IMR-90 (cell line): ENCODE measurements around the gene CMSS1.

ENCODE experiments used
- CEBPB ChIP-seq: IDR thresholded peaks from 2 replicates; pipeline ENCODE4 v1.6.1; 2012; ENCODE audit warnings: low read depth, low read length, improper control_type of control experiment
- NFE2L2 ChIP-seq: fragments of 150-350 bp; IDR thresholded peaks from 2 replicates; pipeline ENCODE4 v1.6.1; 2016; ENCODE audit warnings: low read depth, mild to moderate bottlenecking, low read length
- POLR2A ChIP-seq: IDR thresholded peaks from 2 replicates; pipeline ENCODE4 v1.6.1; 2012; ENCODE audit warnings: mild to moderate bottlenecking, low read depth, low read length
- RAD21 ChIP-seq: IDR thresholded peaks from 2 replicates; pipeline ENCODE4 v1.6.1; 2012; ENCODE audit warnings: low read length, improper control_type of control experiment
- RCOR1 ChIP-seq: IDR thresholded peaks from 2 replicates; pipeline ENCODE4 v1.6.1; 2012; ENCODE audit warnings: mild to moderate bottlenecking, low read length, improper control_type of control experiment; ENCODE audit not compliant: insufficient replicate concordance
- SMC3 ChIP-seq: fragments of 150-350 bp; IDR thresholded peaks from 2 replicates; pipeline ENCODE4 v1.6.1; 2016; ENCODE audit warnings: low read depth, mild to moderate bottlenecking, antibody characterized with exemption, low read length, moderate library complexity
- TF ChIP-seq, protein P1 (sequence below): conservative IDR thresholded peaks from 2 replicates; pipeline ENCODE4 v1.5.1; 2012; ENCODE audit warnings: mild to moderate bottlenecking, low read depth, low read length, improper control_type of control experiment

DNA sequence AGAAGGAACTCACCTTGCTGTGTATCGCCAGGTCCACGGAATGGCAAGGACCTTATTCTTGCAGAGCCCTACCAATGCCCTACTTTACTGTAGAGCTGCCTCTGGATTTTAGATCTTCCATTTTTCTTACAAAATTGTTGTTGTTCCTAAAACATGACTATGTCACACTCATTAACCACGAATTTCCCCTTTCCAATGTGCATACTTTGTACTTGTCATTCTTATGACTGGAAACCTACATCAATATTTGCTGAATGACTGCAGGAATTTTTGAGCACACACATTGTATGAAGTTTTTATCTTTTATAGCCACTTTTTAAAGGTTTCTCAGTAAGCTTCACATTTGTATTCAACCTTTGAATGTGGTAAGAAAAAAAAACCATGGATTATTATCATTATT lies 35.9 kb upstream of the CMSS1 start:
- TF ChIP-seq, protein P1, sequence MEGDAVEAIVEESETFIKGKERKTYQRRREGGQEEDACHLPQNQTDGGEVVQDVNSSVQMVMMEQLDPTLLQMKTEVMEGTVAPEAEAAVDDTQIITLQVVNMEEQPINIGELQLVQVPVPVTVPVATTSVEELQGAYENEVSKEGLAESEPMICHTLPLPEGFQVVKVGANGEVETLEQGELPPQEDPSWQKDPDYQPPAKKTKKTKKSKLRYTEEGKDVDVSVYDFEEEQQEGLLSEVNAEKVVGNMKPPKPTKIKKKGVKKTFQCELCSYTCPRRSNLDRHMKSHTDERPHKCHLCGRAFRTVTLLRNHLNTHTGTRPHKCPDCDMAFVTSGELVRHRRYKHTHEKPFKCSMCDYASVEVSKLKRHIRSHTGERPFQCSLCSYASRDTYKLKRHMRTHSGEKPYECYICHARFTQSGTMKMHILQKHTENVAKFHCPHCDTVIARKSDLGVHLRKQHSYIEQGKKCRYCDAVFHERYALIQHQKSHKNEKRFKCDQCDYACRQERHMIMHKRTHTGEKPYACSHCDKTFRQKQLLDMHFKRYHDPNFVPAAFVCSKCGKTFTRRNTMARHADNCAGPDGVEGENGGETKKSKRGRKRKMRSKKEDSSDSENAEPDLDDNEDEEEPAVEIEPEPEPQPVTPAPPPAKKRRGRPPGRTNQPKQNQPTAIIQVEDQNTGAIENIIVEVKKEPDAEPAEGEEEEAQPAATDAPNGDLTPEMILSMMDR: no peak
- TF ChIP-seq RCOR1 (no peak), CEBPB (no peak), SMC3 (no peak), POLR2A (no peak), NFE2L2 (no peak), RAD21 (no peak)
